Lower lobe of right lung (tissue), 2 donors: ENCODE data around the gene CRTC2. TPM values are rescaled to one million over a fixed set of nuclear protein-coding genes. Genes with fewer than 3 reads are reported as not detected.
"Not testable (repeated sequence)": the region's sequence is repeated elsewhere in the genome, so short reads cannot be mapped to it uniquely, and the experiment has no call there.

Experiments used
- ATAC-seq, 2 donors: fragments of 200-7000 bp; cut with Tn5 transposase; one replicate each; pipeline ENCODE4 v1.9.1; 2020 to 2022; ENCODE audit warnings: mild to moderate bottlenecking in 2 of 2, moderate library complexity in 2 of 2
- DNase-seq: peaks from one replicate; pipeline ENCODE4 v3.0.0-alpha.2; 2020
- H3K27ac ChIP-seq: fragments of 200-600 bp; one replicate; pipeline ENCODE4 v1.8.0; 2022
- H3K27me3 ChIP-seq: fragments of 200-600 bp; one replicate; pipeline ENCODE4 v1.8.0; 2022; ENCODE audit warnings: low read depth
- H3K36me3 ChIP-seq: fragments of 200-600 bp; one replicate; pipeline ENCODE4 v1.8.0; 2022; ENCODE audit warnings: mild to moderate bottlenecking
- H3K4me1 ChIP-seq: fragments of 200-600 bp; one replicate; pipeline ENCODE4 v1.8.0; 2022
- H3K4me3 ChIP-seq: fragments of 200-600 bp; one replicate; pipeline ENCODE4 v1.8.0; 2022; ENCODE audit warnings: mild to moderate bottlenecking
- H3K9me3 ChIP-seq: fragments of 200-600 bp; one replicate; pipeline ENCODE4 v1.8.0; 2022
- intact Hi-C: fragments of 100-400 bp; cut with DNase I; formaldehyde crosslinking; loops from one replicate; pipeline ENCODE4 v1.11.0; 2022
- long read RNA-seq: library from polyadenylated mRNA; unstranded; transcript quantifications from one replicate; pipeline ENCODE4 v2.0.0, GENCODE V29; 2021
- total RNA-seq: library from RNA; stranded (reverse); fragmentation: NEBNext Ultra II Directional; extraction: Animal tissue kit (Norgen Biotek cat#: 25700); gene quantifications from one replicate; pipeline ENCODE4 v1.2.1, GENCODE V29; 2021
- TF ChIP-seq, protein P1 (sequence below): fragments of 200-600 bp; IDR thresholded peaks from one replicate; pipeline ENCODE4 v1.8.0; 2022; ENCODE audit warnings: antibody characterized with exemption, mild to moderate bottlenecking
- donor health status: DM: no; HTN: yes; CAD: no; lungs with severe emphysema.

The CRTC2 gene, protein sequence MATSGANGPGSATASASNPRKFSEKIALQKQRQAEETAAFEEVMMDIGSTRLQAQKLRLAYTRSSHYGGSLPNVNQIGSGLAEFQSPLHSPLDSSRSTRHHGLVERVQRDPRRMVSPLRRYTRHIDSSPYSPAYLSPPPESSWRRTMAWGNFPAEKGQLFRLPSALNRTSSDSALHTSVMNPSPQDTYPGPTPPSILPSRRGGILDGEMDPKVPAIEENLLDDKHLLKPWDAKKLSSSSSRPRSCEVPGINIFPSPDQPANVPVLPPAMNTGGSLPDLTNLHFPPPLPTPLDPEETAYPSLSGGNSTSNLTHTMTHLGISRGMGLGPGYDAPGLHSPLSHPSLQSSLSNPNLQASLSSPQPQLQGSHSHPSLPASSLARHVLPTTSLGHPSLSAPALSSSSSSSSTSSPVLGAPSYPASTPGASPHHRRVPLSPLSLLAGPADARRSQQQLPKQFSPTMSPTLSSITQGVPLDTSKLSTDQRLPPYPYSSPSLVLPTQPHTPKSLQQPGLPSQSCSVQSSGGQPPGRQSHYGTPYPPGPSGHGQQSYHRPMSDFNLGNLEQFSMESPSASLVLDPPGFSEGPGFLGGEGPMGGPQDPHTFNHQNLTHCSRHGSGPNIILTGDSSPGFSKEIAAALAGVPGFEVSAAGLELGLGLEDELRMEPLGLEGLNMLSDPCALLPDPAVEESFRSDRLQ
- total RNA-seq = 55.8 TPM
- long read RNA-seq, transcript CRTC2-203 (14 exons, 2,644 nt) = major isoform, 15 of 47 reads
- long read RNA-seq, partial matches to known transcripts = 21 of 47 reads
- long read RNA-seq, other reads (novel, unspliced or antisense) = 11 of 47 reads

- H3K4me3 ChIP-seq = peak within 1 kb of the TSS; percentile 95
- intact Hi-C loops = no loop called here
- H3K36me3 ChIP-seq = peaks cover 44% of the 10 kb centered on the region
- peak within 1 kb of the TSS; percentile 92 for H3K27ac ChIP-seq
- no peaks in the 10 kb centered on the region for H3K9me3 ChIP-seq
- DNase-seq (peak; percentile 100), ATAC-seq (peak; percentile 93 to 95)
- no peaks in the 10 kb centered on the region for H3K27me3 ChIP-seq
- H3K4me1 ChIP-seq = peaks cover 67% of the 10 kb centered on the region
- TF ChIP-seq, protein P1, sequence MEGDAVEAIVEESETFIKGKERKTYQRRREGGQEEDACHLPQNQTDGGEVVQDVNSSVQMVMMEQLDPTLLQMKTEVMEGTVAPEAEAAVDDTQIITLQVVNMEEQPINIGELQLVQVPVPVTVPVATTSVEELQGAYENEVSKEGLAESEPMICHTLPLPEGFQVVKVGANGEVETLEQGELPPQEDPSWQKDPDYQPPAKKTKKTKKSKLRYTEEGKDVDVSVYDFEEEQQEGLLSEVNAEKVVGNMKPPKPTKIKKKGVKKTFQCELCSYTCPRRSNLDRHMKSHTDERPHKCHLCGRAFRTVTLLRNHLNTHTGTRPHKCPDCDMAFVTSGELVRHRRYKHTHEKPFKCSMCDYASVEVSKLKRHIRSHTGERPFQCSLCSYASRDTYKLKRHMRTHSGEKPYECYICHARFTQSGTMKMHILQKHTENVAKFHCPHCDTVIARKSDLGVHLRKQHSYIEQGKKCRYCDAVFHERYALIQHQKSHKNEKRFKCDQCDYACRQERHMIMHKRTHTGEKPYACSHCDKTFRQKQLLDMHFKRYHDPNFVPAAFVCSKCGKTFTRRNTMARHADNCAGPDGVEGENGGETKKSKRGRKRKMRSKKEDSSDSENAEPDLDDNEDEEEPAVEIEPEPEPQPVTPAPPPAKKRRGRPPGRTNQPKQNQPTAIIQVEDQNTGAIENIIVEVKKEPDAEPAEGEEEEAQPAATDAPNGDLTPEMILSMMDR = no peak
Measured at GRCh38 chr1:153958111-153958960, at the start of gene CRTC2. TSS of gene CRTC2 (minus strand) at chr1:153958612. CDS start at chr1:153958497, 115 bp downstream.

GRCh38 chr1:154006136-154006535 is 47.7 kb upstream of the CRTC2 start:
- DNase-seq = no peak
- no peak overlapping the region for H3K4me3 ChIP-seq
- no peaks in the 10 kb centered on the region for H3K36me3 ChIP-seq
- intact Hi-C loops = no loop called here
- no peak for ATAC-seq
- TF ChIP-seq, protein P1 = no peak
- H3K27me3 ChIP-seq = no peaks in the 10 kb centered on the region
- H3K27ac ChIP-seq = no peak overlapping the region
- H3K4me1 ChIP-seq = no peaks in the 10 kb centered on the region
- no peaks in the 10 kb centered on the region for H3K9me3 ChIP-seq

- DNase-seq = no peak
- TF ChIP-seq, protein P1 = no peak
- H3K27ac ChIP-seq = no peak overlapping the region
Measured at GRCh38 chr1:154000420-154000819, 42.0 kb upstream of the CRTC2 start.

GRCh38 chr1:153996882-153997281 is 38.5 kb upstream of the CRTC2 start:
- H3K27ac ChIP-seq, DNase-seq, ATAC-seq, H3K9me3 ChIP-seq, intact Hi-C loops, H3K27me3 ChIP-seq, H3K4me3 ChIP-seq: not testable (repeated sequence)
- peaks cover 38% of the 10 kb centered on the region for H3K36me3 ChIP-seq
- H3K4me1 ChIP-seq = peaks cover 20% of the 10 kb centered on the region

More at GRCh38 chr1:154000420-154000819, 42.0 kb upstream of the CRTC2 start:
- ATAC-seq = no peak
- H3K27me3 ChIP-seq = no peaks in the 10 kb centered on the region
- H3K4me1 ChIP-seq = no peaks in the 10 kb centered on the region
- no peak overlapping the region for H3K4me3 ChIP-seq
- H3K9me3 ChIP-seq = no peaks in the 10 kb centered on the region
- peaks cover 3% of the 10 kb centered on the region for H3K36me3 ChIP-seq
- intact Hi-C loops = no loop called here

DNA sequence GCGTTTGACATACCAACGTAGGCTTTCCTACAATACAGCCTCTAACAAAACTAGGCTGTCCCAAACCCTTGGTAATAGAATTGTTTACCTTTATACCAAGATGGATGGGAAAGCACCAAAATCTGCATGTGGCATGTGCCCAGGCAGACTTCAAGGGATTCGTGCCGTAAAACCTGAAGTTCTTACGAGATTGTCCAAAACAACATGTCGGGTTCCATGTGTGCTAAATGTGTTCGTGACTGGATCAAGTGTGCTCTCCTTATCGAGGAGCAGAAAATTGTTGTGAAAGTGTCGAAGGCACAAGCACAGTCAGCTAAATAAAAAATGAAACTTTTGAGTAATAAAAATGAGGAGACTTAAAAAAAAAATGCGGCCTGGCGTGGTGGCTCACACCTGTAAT is 37.2 kb upstream of the CRTC2 start:
- intact Hi-C loops = no loop called here
- ATAC-seq (no peak), DNase-seq (no peak)

More for the DNA sequence above, 37.2 kb upstream of the CRTC2 start:
- Histone ChIP-seq H3K36me3 (peaks cover 42% of the 10 kb centered on the region), H3K4me1 (peaks cover 26% of the 10 kb centered on the region), H3K27ac (no peak overlapping the region), H3K27me3 (no peaks in the 10 kb centered on the region), H3K4me3 (no peak overlapping the region), H3K9me3 (no peaks in the 10 kb centered on the region)
- TF ChIP-seq, protein P1 = no peak
